Left cardiac atrium (tissue), 4 donors: ENCODE data around the gene MDH1B. TPM values are rescaled to one million over a fixed set of nuclear protein-coding genes. Genes with fewer than 3 reads are reported as not detected.
"Not testable (repeated sequence)": the region's sequence is repeated elsewhere in the genome, so short reads cannot be mapped to it uniquely, and the experiment has no call there.

Experiments
- ATAC-seq, 2 donors: fragments of 200-7000 bp; cut with Tn5 transposase; one replicate each; pipeline ENCODE4 v1.9.1; 2020; ENCODE audit warnings: mild to moderate bottlenecking in 2 of 2, moderate library complexity in 2 of 2
- DNase-seq: peaks from one replicate; pipeline ENCODE4 v3.0.0-alpha.2; 2020
- intact Hi-C, 2 donors: fragments of 100-400 bp; cut with DNase I; formaldehyde crosslinking; loops; one replicate each; pipeline versions ENCODE4 v1.14.1 to v1.15.1; 2022 to 2023
- total RNA-seq, 2 donors: library from RNA; stranded (reverse); fragmentation: NEBNext Ultra II Directional; extraction: Animal tissue kit (Norgen Biotek cat#: 25700); gene quantifications; one replicate each; pipeline ENCODE4 v1.2.1, GENCODE V29; 2021
- donor health status: DM: no; HTN: yes; CAD: no.
- donor health status: DM: no; HTN: yes; CAD: no; lungs with severe emphysema.
- donor health status: DM: yes; HTN: yes; CAD: no.
- donor health status: Dilated cardiomyopathy.

The MDH1B gene
- total RNA-seq, 2 donors from 2014 or later, result 0.50 to 0.80 TPM

GRCh38 chr2:206780671-206781070, 15.5 kb upstream of the MDH1B start:
- ATAC-seq (no peak), DNase-seq (no peak)
- intact Hi-C loops, result loop anchor here (5.0 kb wide), 1 partner anchor 88 kb away; no protein-coding TSS in a partner anchor

- DNase-seq (no peak), ATAC-seq (no peak)
- intact Hi-C loops, result no loop called here
Measured at GRCh38 chr2:206776432-206776831, 11.3 kb upstream of the MDH1B start.

DNA sequence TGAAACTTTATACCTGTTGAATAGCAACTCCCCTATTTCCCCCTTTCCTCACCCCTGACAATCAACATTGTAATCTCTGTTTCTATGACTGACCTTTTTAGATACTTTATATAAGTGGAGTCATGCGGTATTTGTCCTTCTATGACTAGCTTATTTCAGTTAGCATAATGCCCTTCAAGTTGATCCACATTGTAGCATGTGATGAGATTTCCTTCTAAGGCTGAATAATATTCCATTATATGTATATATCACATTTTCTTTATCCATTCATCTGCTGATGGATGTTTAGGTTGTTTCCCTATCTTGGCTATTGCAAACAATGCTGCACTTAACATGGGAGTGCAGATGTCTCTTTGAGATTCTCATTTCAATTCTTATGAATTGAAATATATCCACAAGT, 9.7 kb upstream of the MDH1B start:
- intact Hi-C loops, result no loop called here
- ATAC-seq (no peak), DNase-seq (no peak)

DNA sequence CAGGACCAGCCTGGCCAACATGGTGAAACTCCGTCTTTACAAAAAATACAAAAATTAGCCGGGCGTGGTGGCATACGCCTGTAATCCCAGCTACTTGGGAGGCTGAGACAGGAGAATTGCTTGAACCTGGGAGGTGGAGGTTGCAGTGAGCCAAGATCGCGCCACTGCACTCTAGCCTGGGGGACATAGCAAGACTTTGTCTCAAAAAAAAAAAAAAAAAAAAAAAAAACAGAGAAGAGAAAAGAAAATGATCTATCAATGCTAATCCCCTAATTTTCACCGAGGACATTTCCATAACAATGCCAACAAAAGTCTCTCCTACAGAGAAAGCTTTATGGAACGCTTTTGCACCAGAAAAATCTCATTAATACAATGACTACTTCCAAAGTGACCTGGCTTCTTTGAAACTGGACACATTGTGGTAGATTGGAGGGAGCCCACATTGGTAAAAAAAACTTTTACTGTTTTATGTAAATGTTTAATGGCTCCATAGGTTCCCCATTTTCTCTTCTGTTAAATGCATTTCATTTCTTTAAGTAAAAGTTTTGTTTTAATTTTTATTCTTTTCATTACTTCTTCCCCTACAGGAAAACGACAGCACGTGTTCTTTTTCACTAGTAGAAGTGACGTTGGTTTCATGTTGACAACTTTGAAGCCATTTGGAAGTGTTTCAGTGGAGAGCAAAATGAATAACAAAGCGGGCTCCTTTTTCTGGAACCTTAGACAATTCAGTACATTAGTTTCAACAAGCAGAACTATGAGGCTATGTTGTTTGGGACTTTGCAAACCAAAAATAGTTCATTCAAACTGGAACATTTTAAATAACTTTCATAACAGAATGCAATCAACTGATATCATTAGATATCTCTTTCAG, 1.2 kb upstream of the MDH1B start:
- no peak for ATAC-seq
- intact Hi-C loops, result no loop called here

DNA sequence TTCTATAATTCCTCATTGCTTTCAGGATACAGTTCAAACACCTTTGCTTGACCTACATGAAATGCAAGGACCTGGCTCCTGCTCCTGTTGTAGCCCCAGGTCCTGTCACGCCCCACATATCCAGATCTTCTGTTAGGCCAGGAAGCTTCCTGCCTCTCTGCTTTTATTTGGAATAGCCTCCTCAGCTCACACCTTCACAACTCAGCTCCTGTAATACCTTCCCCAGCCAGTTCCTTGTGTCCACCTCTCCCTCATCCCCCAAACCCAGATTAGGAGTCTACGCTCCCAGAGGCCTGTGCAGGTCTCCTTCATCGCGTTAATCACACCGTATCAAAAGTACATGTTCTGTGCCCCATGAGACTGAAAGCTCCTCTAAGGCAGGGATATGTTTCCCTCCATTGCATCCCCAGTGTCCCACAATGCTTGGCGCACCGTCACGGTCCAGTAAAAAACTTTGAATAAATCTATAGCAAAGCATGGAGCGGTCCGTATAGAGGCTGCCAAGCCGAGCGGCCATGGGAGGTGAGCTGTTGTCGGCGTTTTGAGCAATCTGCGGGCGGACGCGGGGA, 371 bp downstream of the MDH1B start:
- ATAC-seq (no peak), DNase-seq (no peak)
- intact Hi-C loops, result no loop called here

More for the DNA sequence above, 1.2 kb upstream of the MDH1B start:
- DNase-seq, result no peak

DNA sequence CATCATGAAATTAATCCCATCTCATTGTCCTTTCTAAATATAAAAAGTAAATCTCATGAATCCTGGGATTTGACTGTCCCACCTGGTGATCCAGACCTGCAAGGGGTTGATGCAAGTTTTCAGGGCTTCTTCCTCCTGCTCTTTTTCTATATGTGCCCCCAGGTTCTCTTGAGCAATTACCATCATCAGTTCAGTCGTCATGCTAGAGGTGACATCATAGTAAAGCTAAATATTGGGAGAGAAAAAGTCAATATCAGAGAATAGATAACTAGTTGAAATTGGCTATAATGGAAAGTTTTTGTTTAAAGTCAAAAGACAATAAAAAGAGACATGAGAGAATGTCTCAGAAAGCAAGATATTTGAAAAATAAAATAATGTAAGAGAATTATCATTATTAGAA, 8.3 kb downstream of the MDH1B start:
- DNase-seq (no peak), ATAC-seq (no peak)
- intact Hi-C loops, result no loop called here

GRCh38 chr2:206740800-206741199, 24.3 kb downstream of the MDH1B start:
- ATAC-seq (no peak), DNase-seq (no peak)
- intact Hi-C loops, result no loop called here

GRCh38 chr2:206739271-206739670, 25.9 kb downstream of the MDH1B start:
- DNase-seq (no peak), ATAC-seq (no peak)
- intact Hi-C loops, result no loop called here

DNA sequence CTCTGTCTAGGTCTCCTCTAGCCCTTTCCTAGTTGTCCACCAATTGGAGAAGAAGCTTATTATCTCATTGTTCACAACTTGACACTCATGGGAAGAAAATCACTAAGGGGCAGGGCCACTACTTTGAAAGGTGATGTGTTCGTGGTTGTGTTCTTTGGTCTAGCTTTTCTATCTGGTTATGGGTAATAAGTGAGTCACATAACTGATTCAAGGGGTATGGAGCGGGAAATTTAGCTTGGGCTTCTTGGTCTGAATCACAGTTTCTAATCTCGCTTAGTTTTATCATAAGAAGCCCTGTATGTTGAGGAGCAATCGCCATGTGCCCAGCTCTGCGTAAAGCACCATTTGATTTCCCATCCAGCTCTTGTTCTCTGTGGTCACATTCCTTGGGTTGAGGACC, 28.2 kb downstream of the MDH1B start:
- ATAC-seq (no peak), DNase-seq (no peak)
- intact Hi-C loops, result no loop called here

DNA sequence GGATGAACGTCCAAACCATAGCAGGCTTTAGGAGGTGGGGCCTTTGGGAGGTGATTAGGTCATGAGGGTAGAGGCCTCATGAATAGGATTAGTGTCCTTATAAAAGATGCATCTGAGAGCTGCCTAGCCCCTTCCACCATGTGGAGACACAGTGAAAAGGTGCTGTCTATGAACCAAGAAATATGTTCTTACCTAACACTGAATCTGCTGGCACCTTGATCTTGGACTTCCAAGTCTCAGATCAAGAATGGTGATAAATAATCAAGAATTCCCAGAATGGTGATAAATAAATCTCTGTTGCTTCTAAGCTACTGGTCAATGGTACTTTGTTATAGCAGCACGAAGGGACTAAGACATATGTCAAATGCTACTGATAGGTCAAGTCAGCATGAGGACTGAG, 31.8 kb downstream of the MDH1B start:
- ATAC-seq (no peak), DNase-seq (no peak)
- intact Hi-C loops, result no loop called here

- no peak for DNase-seq
- ATAC-seq, result peak; percentile 38 to 47
- intact Hi-C loops, result no loop called here
Measured at GRCh38 chr2:206728277-206729199, 36.6 kb downstream of the MDH1B start.

DNA sequence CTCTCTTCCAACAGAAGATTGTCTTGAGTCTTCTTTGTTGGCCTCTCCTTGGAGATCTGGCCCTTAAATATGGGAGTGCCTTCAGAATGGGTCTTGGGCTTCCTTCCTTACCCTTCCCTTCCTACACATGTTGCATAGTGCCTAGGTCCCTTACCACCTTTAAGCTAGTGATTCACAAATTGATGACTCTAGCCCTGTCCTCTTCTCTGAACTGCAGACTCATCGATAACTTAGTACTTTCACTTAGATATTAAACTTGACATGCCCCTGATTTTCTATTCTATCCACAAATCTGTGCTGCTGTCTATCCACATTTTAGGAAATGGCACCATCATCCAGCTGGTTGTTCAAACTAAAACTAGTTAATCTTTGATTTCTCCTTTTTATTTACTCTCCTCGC, 37.8 kb downstream of the MDH1B start:
- intact Hi-C loops, result no loop called here
- no peak for DNase-seq
- ATAC-seq, result no peak

- intact Hi-C loops, result no loop called here
- DNase-seq (no peak), ATAC-seq (no peak)
Measured at GRCh38 chr2:206723288-206723687, 41.8 kb downstream of the MDH1B start.

DNA sequence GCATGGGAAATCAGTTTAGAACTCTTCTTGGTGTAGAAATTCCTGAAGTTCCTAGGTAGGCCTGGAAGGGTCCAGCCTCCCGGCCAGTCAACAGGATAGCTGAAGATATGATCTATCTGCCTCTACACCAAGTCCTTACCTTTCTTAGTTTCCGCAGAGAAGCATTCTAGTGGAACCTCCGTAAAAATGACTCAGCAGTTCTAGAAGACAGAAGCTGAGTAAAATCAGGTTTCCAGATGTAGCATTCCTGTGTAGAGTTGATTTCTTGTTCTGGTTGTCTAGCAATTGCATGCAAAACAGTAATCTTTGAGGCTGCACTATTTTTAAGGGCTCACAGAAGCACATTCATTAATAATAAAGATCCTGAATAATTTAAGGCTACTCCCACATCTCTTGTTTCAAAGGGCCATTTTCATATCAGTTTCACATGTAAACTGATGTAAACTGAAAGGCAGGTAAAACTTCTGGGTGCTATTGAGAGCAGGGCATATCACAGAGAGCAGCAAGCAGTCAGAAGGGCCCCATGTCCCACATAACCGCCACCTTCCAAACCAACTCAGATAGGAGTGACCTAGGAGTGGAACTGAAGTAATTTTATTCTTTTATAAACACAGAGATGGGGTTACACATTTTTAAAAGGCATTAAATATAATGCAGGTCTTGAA, 43.7 kb downstream of the MDH1B start:
- intact Hi-C loops, result no loop called here
- ATAC-seq (no peak), DNase-seq (no peak)

- intact Hi-C loops, result no loop called here
- DNase-seq, result no peak
- ATAC-seq, result no peak
Measured at GRCh38 chr2:206718296-206718695, 46.8 kb downstream of the MDH1B start, which contains the start of gene DYTN. Gene DYTN, minus strand, starts transcription at chr2:206718396. Its CDS starts 117 bp downstream, at chr2:206718279.

DNA sequence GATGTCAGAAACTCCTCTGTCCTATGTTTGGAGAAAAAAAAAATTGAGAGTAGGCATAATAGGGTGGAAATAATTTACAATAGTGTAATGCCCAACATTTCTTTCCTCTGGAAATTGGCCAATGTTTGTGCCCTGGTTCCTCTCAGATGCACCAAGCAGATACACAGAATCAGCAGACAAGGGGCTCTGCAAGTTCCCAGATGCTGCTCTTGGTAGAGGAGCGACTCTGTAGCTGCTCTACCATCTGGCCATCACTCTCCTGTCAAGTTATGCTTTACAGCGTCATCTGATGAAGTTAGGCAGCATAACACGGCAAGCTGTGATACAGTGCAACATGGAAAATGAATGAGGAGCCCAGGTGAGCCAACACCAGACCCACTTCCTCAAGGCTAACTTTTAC, 48.5 kb downstream of the MDH1B start:
- ATAC-seq, result no peak

GRCh38 chr2:206715183-206715582, 49.9 kb downstream of the MDH1B start:
- ATAC-seq, intact Hi-C loops, DNase-seq: not testable (repeated sequence)

More for the DNA sequence above, 48.5 kb downstream of the MDH1B start:
- no peak for DNase-seq
- intact Hi-C loops, result no loop called here

GRCh38 chr2:206713746-206714145, 51.4 kb downstream of the MDH1B start:
- intact Hi-C loops, result no loop called here
- no peak for DNase-seq

DNA sequence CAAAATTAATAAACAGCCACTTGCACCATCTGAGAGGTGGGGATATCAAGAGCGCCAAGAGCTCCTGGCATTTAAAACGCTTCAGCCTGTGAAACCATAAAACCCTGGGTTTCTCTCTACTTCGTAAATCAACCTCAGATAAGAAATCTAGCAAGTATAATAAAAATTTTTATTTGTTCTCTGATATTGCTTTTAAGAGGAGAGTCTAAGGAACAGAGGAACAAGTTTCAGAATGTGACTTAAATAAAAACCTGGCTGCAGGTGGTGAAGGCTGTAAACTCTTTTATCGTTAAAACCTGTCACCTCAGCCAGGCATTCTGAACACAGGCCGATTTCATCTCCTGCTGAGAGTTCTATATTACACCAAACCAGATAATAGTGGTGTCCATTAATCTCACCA, 56.8 kb downstream of the MDH1B start:
- ATAC-seq, result no peak
- DNase-seq, result no peak
- intact Hi-C loops, result no loop called here

More at GRCh38 chr2:206713746-206714145, 51.4 kb downstream of the MDH1B start:
- ATAC-seq, result no peak
